HUDEP-2 (cell line): ENCODE measurements around the gene DMBX1.

ENCODE experiments used
- DNase-seq, 76 experiments: peaks; one replicate each; lab custom pipeline; 2025; ENCODE audit not compliant: unreplicated experiment in 76 of 76; lab: John Stamatoyannopoulos, UW

The DMBX1 gene

GRCh38 chr1:46489638-46490405 lies at the start of gene DMBX1:
Gene DMBX1, plus strand, starts transcription at chr1:46489836. Its CDS starts 17,175 bp downstream, at chr1:46507011.
- DNase-seq: peak in 47 of 76 experiments; percentile 2 to 81 (median 42)

DNA sequence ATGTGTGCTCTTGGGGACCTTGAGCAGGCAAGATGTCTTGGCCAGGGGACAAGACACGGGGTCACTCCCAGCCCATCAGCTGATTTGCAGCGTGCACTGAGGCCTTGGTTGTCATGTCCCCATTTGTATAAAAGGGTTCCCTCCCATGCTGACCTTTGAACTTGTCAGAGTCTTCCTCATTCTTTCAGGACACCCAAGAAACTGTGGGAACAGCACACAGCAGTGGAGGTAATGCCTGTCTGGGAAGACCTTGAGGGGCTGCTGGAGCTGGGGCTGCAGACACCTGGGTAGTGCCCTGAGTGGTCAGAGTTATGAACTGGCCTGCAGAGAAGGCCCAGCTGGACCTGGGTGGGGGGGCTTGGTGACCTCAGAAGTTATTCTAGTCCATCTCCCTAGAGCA lies 49.2 kb upstream of the DMBX1 start:
- DNase-seq: no peak

DNA sequence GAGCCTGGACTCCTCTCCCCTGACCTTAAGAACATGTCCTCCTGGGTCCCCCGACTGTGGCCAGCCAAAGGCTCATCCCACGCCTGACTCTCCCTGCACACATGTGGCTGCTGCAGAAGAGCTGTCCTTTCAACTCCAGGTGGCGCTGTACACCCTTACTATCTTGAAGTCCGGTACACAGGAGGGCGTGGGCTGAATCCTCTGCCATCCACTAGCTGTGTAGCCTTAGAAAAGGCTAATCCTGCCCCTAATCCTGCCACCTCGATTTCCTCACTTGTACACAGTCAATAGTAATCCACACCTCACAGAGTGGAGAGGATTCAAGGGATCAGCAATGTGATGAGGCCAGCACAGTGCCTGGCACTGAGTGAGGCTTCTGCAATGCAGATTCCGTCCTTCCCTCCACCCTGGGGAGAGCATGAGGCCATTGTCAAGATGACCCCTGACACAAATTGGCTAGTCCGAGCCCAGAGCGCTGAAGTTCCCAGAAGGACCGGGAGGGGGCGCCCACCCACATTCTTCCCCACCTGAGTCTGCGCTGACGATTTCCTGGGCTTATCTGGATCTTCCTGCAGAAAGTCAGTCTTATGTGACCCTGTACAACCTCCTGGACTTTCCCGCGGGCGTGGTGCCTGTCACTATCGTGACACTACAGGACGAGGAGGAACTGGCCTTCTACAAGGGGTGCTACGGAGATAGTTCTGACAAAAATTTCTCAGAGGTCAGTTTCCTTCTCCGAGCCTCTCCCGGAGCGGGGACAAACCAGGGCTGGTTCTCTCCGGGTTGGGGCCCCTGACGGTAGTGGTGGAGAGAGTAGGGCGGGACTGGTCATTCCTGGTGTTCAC lies 47.1 kb upstream of the DMBX1 start:
- DNase-seq: peak in 75 of 76 experiments; percentile 28 to 90 (median 80)

DNA sequence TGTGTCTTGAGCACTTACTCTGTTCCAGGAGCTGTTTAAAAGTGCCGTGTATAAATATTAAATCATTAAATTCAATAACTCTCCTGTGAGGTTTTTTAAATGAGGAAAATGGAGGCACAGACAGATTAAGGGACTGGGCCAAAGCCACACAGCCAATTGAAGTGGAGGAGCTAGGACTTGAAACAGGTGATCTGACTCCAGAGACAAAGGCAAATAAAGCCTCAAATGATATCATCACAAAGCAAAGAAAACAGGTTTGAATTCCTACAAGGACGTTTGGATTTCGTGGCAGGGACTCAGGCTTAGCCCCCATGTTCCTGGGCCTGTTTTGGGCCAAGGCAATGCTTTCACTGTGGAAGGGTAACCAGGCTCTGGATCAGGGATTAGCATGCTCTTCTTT lies 45.2 kb upstream of the DMBX1 start:
- DNase-seq: no peak

DNA sequence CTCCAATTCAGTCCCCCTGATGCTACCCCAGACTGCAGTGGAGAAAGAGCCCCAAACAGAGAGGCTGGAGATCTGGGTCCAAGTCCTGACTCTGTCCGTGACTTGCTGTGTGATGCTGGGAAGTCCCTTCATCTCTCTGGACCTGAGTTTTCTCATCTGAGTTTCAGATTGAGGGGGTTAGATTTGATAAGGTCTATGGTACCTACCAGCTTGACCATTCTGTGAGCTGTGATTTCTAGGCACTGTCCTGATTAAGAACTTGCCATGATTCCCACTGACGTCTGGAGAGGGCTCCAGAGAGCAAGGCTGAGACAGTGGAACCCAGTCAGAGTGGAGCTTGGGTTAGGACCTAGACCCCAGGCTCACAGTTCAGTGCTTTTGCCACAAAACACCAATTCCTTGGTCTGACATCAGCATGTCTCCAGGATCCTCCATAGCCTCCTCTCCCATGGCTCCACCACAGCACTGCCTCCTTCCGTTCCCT lies 43.8 kb upstream of the DMBX1 start:
- no peak for DNase-seq

DNA sequence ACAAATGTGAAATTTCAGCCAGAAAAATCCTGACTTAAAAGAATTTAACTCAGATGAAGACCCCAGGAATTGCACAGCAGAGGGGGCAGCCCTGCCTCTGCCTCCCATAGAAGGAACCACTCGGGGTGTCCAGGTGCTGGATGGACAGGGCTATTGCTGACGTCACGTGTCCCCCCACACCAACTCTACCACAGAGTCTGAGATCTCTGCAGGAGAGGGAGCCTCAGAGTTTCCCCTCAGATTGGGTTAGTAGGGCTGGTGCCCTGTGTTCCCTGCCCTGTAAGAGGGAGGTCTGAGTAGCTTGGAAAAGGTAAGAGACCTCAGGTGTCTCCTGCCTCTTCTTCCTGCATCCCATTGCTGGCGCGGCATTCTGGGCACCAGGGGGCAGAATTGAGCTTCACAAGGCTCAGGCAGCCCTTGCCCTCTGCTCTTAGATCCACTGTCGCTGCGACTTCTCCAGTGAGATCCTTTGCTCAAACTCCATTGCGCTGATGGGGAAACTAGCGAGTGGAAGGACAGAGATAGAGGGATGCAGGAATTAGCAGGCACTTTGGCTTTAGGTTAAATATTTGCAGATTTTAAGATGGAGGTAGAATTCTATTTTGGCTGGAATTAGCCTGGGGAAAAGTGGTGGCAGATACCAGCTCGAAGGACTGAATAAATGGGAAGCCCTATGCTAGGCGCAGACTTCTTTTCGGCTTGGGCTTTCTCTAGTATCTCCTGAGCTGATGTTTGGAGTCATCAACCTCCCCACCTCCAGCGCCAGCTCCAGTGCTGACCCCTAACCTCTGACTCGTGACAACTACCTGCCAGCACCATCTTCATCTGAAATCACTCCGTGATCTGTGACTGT lies 42.8 kb upstream of the DMBX1 start:
- peak in 63 of 76 experiments; percentile 5 to 76 (median 51) for DNase-seq

- no peak for DNase-seq
Measured at GRCh38 chr1:46447499-46448108, 42.0 kb upstream of the DMBX1 start.

DNA sequence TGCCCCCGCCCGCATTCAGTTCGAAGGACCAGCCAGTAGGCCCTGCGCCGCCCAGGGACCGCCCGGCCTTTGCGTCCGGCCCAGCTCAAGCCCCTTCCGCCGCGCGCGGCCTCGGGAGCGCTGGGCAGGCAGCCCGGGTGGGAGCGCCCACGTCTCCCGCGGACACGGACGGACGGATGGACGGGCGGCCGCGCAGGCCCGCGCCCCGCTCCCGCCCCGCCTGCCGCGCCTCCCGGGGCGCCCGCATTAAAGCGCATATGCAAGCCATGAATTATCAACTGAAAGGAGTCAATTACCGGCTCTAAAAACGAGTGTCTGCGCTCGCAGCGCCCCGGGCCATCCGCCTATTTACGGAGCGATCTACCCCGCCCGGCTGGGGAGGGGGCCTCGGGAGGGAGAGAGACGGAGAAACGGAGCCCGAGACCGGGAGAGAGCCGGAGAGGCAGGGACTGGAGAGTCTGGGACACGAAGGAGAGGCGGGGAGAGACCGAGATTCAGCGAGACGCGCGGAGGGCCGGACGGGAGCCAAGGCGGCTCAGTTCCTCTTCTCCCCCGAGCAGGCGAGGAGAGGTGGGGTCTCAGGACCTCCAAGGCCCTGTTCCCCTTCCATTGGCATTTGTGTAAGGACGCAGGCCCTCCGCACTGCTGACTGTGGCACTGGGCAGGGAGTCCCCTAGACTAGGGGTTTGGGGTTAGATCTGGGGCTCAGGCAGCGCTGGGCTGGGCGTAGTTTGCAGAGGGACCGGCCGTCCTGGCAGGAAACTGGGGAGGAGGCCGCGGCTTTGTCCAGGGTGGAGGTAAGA lies 41.3 kb upstream of the DMBX1 start:
- DNase-seq: no peak

GRCh38 chr1:46449223-46450159 lies 40.1 kb upstream of the DMBX1 start:
- peak in 10 of 76 experiments; percentile 5 to 30 (median 14) for DNase-seq

DNA sequence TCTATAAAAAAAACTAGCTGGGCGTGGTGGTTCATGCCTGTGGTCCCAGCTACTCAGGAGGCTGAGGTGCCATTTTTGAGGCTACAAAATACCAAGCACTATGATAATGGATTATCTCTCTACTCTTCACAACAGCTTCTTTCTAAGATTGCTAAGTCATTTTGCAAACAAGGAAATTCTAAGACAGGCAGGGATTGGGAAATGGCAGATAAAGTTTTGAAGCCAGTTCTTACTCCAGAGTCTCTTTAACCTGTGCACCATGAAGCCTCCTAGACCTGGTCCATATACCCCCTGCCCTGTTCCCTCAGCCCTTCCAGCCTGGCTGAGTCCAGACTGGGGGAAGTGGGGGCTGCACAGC lies 39.5 kb upstream of the DMBX1 start:
- no peak for DNase-seq

DNA sequence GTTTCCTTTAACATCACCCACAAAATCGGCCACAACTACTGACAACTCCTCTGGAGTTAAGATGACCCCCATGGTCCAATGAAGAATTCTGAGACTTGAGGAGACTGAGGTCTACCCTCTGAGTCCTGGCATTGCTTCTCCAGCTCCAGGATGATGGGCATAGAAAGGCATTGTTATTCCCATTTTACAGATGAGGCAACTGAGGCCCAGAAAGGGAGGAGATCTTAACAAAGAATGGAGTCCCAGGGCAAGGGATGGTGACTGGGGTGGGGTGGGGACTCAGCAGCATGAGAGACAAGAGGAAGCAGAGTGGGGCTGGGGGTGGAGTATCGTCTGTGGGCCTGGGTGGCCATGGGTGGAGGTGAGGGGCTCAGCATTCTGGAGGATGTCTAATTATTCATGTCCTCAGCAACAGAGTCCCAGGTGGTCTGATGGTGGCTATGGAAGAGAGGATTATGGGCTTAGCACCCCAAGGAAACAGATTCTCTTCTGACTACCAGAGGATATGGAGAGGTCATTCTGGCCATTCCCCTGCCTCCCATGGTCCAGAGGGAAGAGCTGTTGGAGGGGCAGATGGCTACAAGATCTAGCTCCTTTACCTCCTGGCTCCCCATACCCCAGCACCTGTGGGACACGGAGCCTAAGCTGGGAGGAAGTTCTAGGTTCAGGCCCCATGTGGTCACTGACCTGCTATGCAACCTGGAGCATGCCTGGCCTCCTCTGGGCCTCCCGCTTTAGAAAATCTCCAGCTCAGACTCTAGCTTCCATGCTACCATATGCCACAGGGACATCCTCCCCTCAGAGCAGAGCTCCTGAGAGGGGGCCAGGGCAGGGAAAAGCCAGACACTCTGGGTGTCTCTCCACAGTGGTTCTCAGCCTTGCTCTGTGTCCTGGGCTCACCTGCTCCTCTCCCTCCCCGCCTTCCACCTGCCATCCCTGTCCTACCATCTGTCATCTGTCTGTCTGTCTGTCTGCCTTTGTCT lies 37.4 kb upstream of the DMBX1 start:
- no peak for DNase-seq

GRCh38 chr1:46452931-46453325 lies 36.7 kb upstream of the DMBX1 start:
- DNase-seq: no peak

GRCh38 chr1:46453449-46453848 lies 36.2 kb upstream of the DMBX1 start:
- DNase-seq: no peak

DNA sequence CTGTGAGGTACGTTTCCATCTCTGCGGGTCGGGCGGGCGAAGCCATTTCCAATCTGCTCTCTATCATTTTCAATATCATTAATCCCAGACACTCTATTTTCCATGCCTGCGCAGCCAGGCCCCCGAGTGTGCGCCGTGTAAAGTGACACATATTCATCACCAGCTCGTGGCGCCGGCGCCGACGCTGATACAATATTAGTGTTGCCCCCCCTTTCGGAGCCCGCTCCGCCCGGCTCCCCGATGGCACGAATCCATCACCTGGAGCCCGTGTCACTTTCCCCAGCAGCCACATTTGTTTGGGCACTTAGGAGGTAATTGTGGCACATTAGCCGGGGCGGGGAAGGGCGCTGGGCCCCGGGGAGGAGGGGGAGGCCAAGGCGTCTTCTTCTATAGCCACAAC lies 33.7 kb upstream of the DMBX1 start:
- DNase-seq: no peak

DNA sequence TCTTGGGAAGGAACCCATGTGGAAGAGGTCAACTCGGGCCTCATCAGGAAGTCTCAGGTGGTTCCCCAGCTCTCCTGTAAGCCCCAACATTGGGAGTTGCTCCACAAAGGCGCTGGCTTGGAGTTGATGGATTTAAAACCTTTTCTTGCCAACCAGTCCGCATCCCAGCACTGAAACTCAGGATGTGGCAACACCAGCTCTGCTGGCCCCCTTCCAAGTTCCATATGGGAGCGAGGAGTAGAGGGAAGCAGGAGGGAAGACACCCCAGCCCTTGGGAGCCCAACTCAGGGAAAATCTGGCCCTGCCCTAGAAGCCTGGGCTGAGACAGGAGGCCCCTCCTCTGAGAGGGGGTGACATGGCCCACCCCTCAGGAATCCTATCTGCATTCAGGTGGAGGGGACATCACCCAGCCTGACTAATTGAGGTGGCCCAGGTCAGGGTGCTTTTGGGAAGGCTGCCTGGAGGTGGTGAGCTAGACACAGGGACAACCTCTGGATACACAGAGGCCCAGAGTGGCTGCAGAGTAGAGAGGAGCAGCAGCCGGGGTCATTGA lies 33.1 kb upstream of the DMBX1 start:
- no peak for DNase-seq

- DNase-seq: no peak
Measured at GRCh38 chr1:46457178-46457577, 32.5 kb upstream of the DMBX1 start.

DNA sequence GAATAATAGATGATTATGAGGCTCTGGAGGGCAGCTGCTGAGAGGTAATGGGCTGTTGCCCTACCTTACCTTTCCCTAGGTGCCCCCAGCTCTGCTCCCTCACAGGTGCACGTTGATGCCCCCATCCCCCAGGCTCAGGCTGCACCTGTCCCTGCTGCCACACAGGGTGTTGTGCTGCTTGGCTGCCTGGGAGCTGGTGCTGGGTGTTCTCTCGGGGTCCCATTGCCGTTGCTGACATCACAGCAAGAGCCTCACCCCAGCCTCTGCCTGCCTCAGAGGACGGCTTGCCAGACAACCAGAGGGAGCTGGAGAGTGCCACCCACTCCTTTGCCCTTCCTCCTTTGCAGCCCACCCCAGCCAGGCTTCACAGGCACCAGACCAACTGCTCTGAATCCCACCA lies 31.4 kb upstream of the DMBX1 start:
- no peak for DNase-seq
